CD4-positive, alpha-beta memory T cell (primary cell): Measurements from ENCODE around the gene MINK1. TPM values are rescaled to one million over a fixed set of nuclear protein-coding genes. Genes with fewer than 3 reads are reported as not detected.
A peak's percentile ranks its signal among the peaks of the same experiment; 100 is the strongest.

ENCODE experiments used
- CTCF ChIA-PET: fragments of 350-600 bp; sonication (Branson Sonifier 250); formaldehyde crosslinking; loops from one replicate; lab custom pipeline; 2021; ENCODE audit warnings: inconsistent platforms; ENCODE audit not compliant: partially characterized antibody; lab: Charles Lee
- POLR2A ChIA-PET: fragments of 350-600 bp; sonication (Branson Sonifier 250); formaldehyde crosslinking; loops from one replicate; lab custom pipeline; 2021; ENCODE audit not compliant: partially characterized antibody; lab: Charles Lee
- DNase-seq, 5 donors: peaks; one replicate each; pipeline versions ENCODE4 v3.0.0 to v3.0.0-alpha.2; 2020 to 2022; ENCODE audit warnings: mixed read lengths in 1 of 5
- H3K27ac ChIP-seq: one replicate; pipeline ENCODE4 v1.7.0; 2013; ENCODE audit warnings: low read depth, low read length
- H3K27me3 ChIP-seq: 2 replicates; pipeline ENCODE4 v1.7.0; 2013; ENCODE audit warnings: mild to moderate bottlenecking, low read length, moderate library complexity; ENCODE audit not compliant: insufficient read depth
- H3K36me3 ChIP-seq: 2 replicates; pipeline ENCODE4 v1.7.0; 2013; ENCODE audit warnings: mild to moderate bottlenecking, low read length, moderate library complexity; ENCODE audit not compliant: insufficient read depth
- H3K4me1 ChIP-seq: 2 replicates; pipeline ENCODE4 v1.7.0; 2013; ENCODE audit warnings: mild to moderate bottlenecking, low read length, moderate library complexity; ENCODE audit not compliant: insufficient read depth
- H3K4me3 ChIP-seq, 2 donors: one replicate each; pipeline ENCODE4 v1.7.0; 2013; ENCODE audit warnings: low read length in 2 of 2, mild to moderate bottlenecking in 1 of 2
- H3K9me3 ChIP-seq, 2 donors: one replicate each; pipeline ENCODE4 v1.7.0; 2013; ENCODE audit warnings: low read length in 2 of 2, control low read depth in 1 of 2; ENCODE audit not compliant: control insufficient read depth in 1 of 2
- H3K27ac Mint-ChIP-seq, 7 donors: one replicate each; pipeline ENCODE4 v1.8.0; 2020 to 2021; ENCODE audit warnings: mixed read lengths in 7 of 7, mild to moderate bottlenecking in 6 of 7, inconsistent platforms in 3 of 7, moderate library complexity in 3 of 7
- H3K27me3 Mint-ChIP-seq, 2 donors: one replicate each; pipeline ENCODE4 v1.8.0; 2020 to 2021; ENCODE audit warnings: mixed read lengths in 2 of 2
- H3K36me3 Mint-ChIP-seq, 2 donors: one replicate each; pipeline ENCODE4 v1.8.0; 2020 to 2021; ENCODE audit warnings: mixed read lengths in 2 of 2, inconsistent platforms in 1 of 2, mild to moderate bottlenecking in 1 of 2
- H3K4me1 Mint-ChIP-seq, 4 donors: one replicate each; pipeline ENCODE4 v1.8.0; 2020 to 2021; ENCODE audit warnings: mixed read lengths in 4 of 4, mild to moderate bottlenecking in 1 of 4
- H3K4me3 Mint-ChIP-seq, 8 donors: one replicate each; pipeline ENCODE4 v1.8.0; 2020 to 2021; ENCODE audit warnings: mixed read lengths in 8 of 8, mild to moderate bottlenecking in 7 of 8, moderate library complexity in 6 of 8, inconsistent platforms in 3 of 8
- H3K9me3 Mint-ChIP-seq, 8 donors: one replicate each; pipeline ENCODE4 v1.8.0; 2020 to 2021; ENCODE audit warnings: mixed read lengths in 8 of 8, mild to moderate bottlenecking in 5 of 8, inconsistent platforms in 3 of 8, moderate library complexity in 1 of 8
- intact Hi-C: fragments of 100-400 bp; cut with micrococcal nuclease; formaldehyde crosslinking; loops from one replicate; pipeline ENCODE4 v1.15.1; 2023
- polyA plus RNA-seq, 2 donors: library from polyadenylated mRNA; unstranded; fragments of 300-500 nt; fragmentation: Illumina TruSeq; gene quantifications; one replicate each; pipeline ENCODE4 v1.2.3, GENCODE V29; 2021
- total RNA-seq, 2 experiments: library from RNA; stranded (reverse); gene quantifications; one replicate each; pipeline ENCODE4 v1.2.3, GENCODE V29; 2021

The MINK1 gene
- total and polyA plus RNA-seq, 4 experiments from 2014 or later: 4.3 to 139 (median 88.6) TPM

GRCh38 chr17:4788807-4789700, 44.1 kb upstream of the MINK1 start, which contains the start of gene GLTPD2:
TSS of gene GLTPD2 (plus strand) at chr17:4788964. CDS start at chr17:4789012, 48 bp downstream.
- H3K27ac ChIP-seq: peak within 1 kb of the TSS; percentile 72
- H3K27me3 Mint-ChIP-seq: peaks cover 27 to 28% of the 10 kb centered on the region in 2 donors
- peak within 1 kb of the TSS in 4 of 7 donors; percentile 27 to 72 (median 48) for H3K27ac Mint-ChIP-seq
- H3K4me1 Mint-ChIP-seq: peaks cover 12 to 41% (median 15%) of the 10 kb centered on the region in 4 donors
- POLR2A ChIA-PET: interaction anchor here (0.5 to 3.9 kb wide), 23 partner anchors 9 to 897 kb away, joined by 3 to 81 read pairs (median 7); partner anchors contain the start of genes ARRB2, C17orf107, CXCL16 and MED11
- H3K4me3 Mint-ChIP-seq: peak within 1 kb of the TSS; percentile 67 to 78 (median 73)
- peaks cover 0 to 2% (median 0%) of the 10 kb centered on the region in 8 donors for H3K9me3 Mint-ChIP-seq
- DNase-seq: no peak
- peaks cover 0 to 2% of the 10 kb centered on the region in 2 donors for H3K36me3 Mint-ChIP-seq
- peak within 1 kb of the TSS; percentile 29 to 60 for H3K4me3 ChIP-seq
- CTCF ChIA-PET: interaction anchor here (0.6 to 3.7 kb wide), 30 partner anchors 7 to 191 kb away, joined by 3 to 59 read pairs (median 8); partner anchors contain the start of genes ARRB2, C17orf107, CHRNE and MED11
- no peaks in the 10 kb centered on the region for H3K36me3 ChIP-seq
- peaks cover 26% of the 10 kb centered on the region for H3K4me1 ChIP-seq
- intact Hi-C loops: no loop called here
- peaks cover 18% of the 10 kb centered on the region for H3K27me3 ChIP-seq
- H3K9me3 ChIP-seq: no peaks in the 10 kb centered on the region

- Mint-ChIP-seq H3K4me3 (peak overlapping the region; percentile 67 to 78 (median 72)), H3K27ac (peak overlapping the region in 3 of 7 donors; percentile 27 to 72 (median 44)), H3K9me3 (peaks cover 0 to 2% (median 0%) of the 10 kb centered on the region in 8 donors), H3K27me3 (peaks cover 23 to 24% of the 10 kb centered on the region in 2 donors), H3K36me3 (peaks cover 0 to 2% of the 10 kb centered on the region in 2 donors), H3K4me1 (peaks cover 12 to 41% (median 15%) of the 10 kb centered on the region in 4 donors)
- Histone ChIP-seq H3K9me3 (no peaks in the 10 kb centered on the region), H3K4me3 (peak overlapping the region; percentile 29 to 60), H3K27ac (peak overlapping the region; percentile 72), H3K27me3 (peaks cover 12% of the 10 kb centered on the region), H3K4me1 (peaks cover 26% of the 10 kb centered on the region), H3K36me3 (no peaks in the 10 kb centered on the region)
- DNase-seq: no peak
- ChIA-PET POLR2A (interaction anchor here (0.5 to 3.9 kb wide), 24 partner anchors 10 to 897 kb away, joined by 3 to 81 read pairs (median 6); partner anchors contain the start of genes ARRB2, C17orf107, CXCL16 and MED11), CTCF (interaction anchor here (0.6 to 3.7 kb wide), 31 partner anchors 8 to 190 kb away, joined by 3 to 59 read pairs (median 8); partner anchors contain the start of genes ARRB2, C17orf107, CHRNE and MED11)
- intact Hi-C loops: no loop called here
These were observed 43.5 kb upstream of the MINK1 start for GRCh38 chr17:4789701-4789950.

- Histone ChIP-seq H3K4me3 (peak overlapping the region; percentile 49 to 60), H3K27ac (peak overlapping the region; percentile 72), H3K4me1 (peaks cover 26% of the 10 kb centered on the region), H3K27me3 (peaks cover 11% of the 10 kb centered on the region), H3K9me3 (no peaks in the 10 kb centered on the region), H3K36me3 (no peaks in the 10 kb centered on the region)
- POLR2A ChIA-PET: interaction anchor here (0.5 to 3.9 kb wide), 26 partner anchors 9 to 728 kb away, joined by 3 to 81 read pairs (median 6); partner anchors contain the start of genes ARRB2, C17orf107, C17orf114 and CXCL16
- intact Hi-C loops: loop anchor here (1.0 kb wide), 5 partner anchors 17 to 177 kb away; partner anchors contain the start of genes ARRB2, MED11, PLD2 and SPAG7
- peaks cover 0 to 2% (median 0%) of the 10 kb centered on the region in 8 donors for H3K9me3 Mint-ChIP-seq
- peaks cover 0 to 2% of the 10 kb centered on the region in 2 donors for H3K36me3 Mint-ChIP-seq
- H3K27ac Mint-ChIP-seq: peak overlapping the region; percentile 63 to 96 (median 88)
- CTCF ChIA-PET: interaction anchor here (0.6 to 3.7 kb wide), 37 partner anchors 8 to 244 kb away, joined by 3 to 59 read pairs (median 6); partner anchors contain the start of genes ARRB2, C17orf107, CAMTA2 and CHRNE
- H3K4me1 Mint-ChIP-seq: peaks cover 12 to 41% (median 15%) of the 10 kb centered on the region in 4 donors
- DNase-seq: peak; percentile 77 to 87 (median 80)
- H3K27me3 Mint-ChIP-seq: peaks cover 22 to 23% of the 10 kb centered on the region in 2 donors
- H3K4me3 Mint-ChIP-seq: peak overlapping the region; percentile 88 to 94 (median 90)
These were observed 43.0 kb upstream of the MINK1 start for GRCh38 chr17:4789951-4790704.

- Mint-ChIP-seq H3K9me3 (peaks cover 0 to 2% (median 0%) of the 10 kb centered on the region in 8 donors), H3K4me3 (peak overlapping the region; percentile 88 to 94 (median 90)), H3K27me3 (peaks cover 18 to 19% of the 10 kb centered on the region in 2 donors), H3K4me1 (peaks cover 9 to 36% (median 11%) of the 10 kb centered on the region in 4 donors), H3K27ac (peak overlapping the region; percentile 63 to 96 (median 88)), H3K36me3 (peaks cover 0 to 2% of the 10 kb centered on the region in 2 donors)
- ChIA-PET POLR2A (interaction anchor here (0.6 to 3.9 kb wide), 18 partner anchors 9 to 259 kb away, joined by 3 to 81 read pairs (median 8); partner anchors contain the start of genes ARRB2, C17orf107, C17orf114 and CXCL16), CTCF (interaction anchor here (0.6 to 3.7 kb wide), 31 partner anchors 9 to 244 kb away, joined by 3 to 59 read pairs (median 8); partner anchors contain the start of genes ARRB2, C17orf107, CAMTA2 and CHRNE)
- Histone ChIP-seq H3K9me3 (no peaks in the 10 kb centered on the region), H3K36me3 (no peaks in the 10 kb centered on the region), H3K4me3 (peak overlapping the region; percentile 49 to 60), H3K27ac (peak overlapping the region; percentile 72), H3K4me1 (peaks cover 22% of the 10 kb centered on the region), H3K27me3 (peaks cover 10% of the 10 kb centered on the region)
- DNase-seq: no peak
- intact Hi-C loops: loop anchor here (1.0 kb wide), 5 partner anchors 17 to 177 kb away; partner anchors contain the start of genes ARRB2, MED11, PLD2 and SPAG7
These were observed 42.4 kb upstream of the MINK1 start for GRCh38 chr17:4790705-4791088.

- H3K36me3 Mint-ChIP-seq: peaks cover 15 to 23% of the 10 kb centered on the region in 2 donors
- intact Hi-C loops: loop anchor here (5.0 kb wide), 1 partner anchor 37 kb away; the partner anchor contains the start of gene MINK1
- Histone ChIP-seq H3K9me3 (no peaks in the 10 kb centered on the region), H3K27me3 (no peaks in the 10 kb centered on the region), H3K36me3 (peaks cover 9% of the 10 kb centered on the region), H3K4me1 (peaks cover 17% of the 10 kb centered on the region), H3K4me3 (no peak overlapping the region), H3K27ac (no peak overlapping the region)
- DNase-seq: no peak
- CTCF ChIA-PET: no interaction called here
- POLR2A ChIA-PET: no interaction called here
- H3K27me3 Mint-ChIP-seq: peaks cover 0 to 2% of the 10 kb centered on the region in 2 donors
- H3K9me3 Mint-ChIP-seq: peaks cover 0 to 2% (median 0%) of the 10 kb centered on the region in 8 donors
- peak overlapping the region in 2 of 8 donors; percentile 17 to 100 for H3K4me3 Mint-ChIP-seq
- H3K4me1 Mint-ChIP-seq: peaks cover 15 to 22% (median 18%) of the 10 kb centered on the region in 4 donors
- no peak overlapping the region for H3K27ac Mint-ChIP-seq
These were observed 38.0 kb upstream of the MINK1 start for GRCh38 chr17:4795168-4795567.

- Mint-ChIP-seq H3K4me1 (peaks cover 11 to 16% (median 11%) of the 10 kb centered on the region in 4 donors), H3K9me3 (peaks cover 0 to 4% (median 0%) of the 10 kb centered on the region in 8 donors), H3K27me3 (no peaks in the 10 kb centered on the region), H3K27ac (peak overlapping the region; percentile 90 to 99 (median 98)), H3K36me3 (peaks cover 15 to 26% of the 10 kb centered on the region in 2 donors), H3K4me3 (peak overlapping the region; percentile 99 to 100 (median 100))
- Histone ChIP-seq H3K36me3 (peaks cover 9% of the 10 kb centered on the region), H3K4me3 (peak overlapping the region; percentile 62 to 90), H3K27ac (peak overlapping the region; percentile 83), H3K4me1 (peaks cover 10% of the 10 kb centered on the region), H3K9me3 (no peaks in the 10 kb centered on the region), H3K27me3 (no peaks in the 10 kb centered on the region)
- CTCF ChIA-PET: interaction anchor here (0.7 to 1.7 kb wide), 3 partner anchors 9 to 106 kb away, joined by 3 to 6 read pairs (median 3); partner anchors contain the start of gene CHRNE
- no peak for DNase-seq
- intact Hi-C loops: loop anchor here (1.0 to 5.0 kb wide), 4 partner anchors 11 to 102 kb away; partner anchors contain the start of genes C17orf107, MED11, MINK1 and PLD2
- POLR2A ChIA-PET: interaction anchor here (0.9 to 2.1 kb wide), 11 partner anchors 10 to 152 kb away, joined by 3 to 26 read pairs (median 5); partner anchors contain the start of genes ARRB2, C17orf107, MED11 and PFN1
These were observed 36.6 kb upstream of the MINK1 start for GRCh38 chr17:4796552-4796920.
